Neutrophil (primary cell): ENCODE results near the gene PPP2R2C.

Experiments
- H3K27ac ChIP-seq: fragments of 200-600 bp; sonication (generic); 2 replicates; pipeline ENCODE4 v1.5.1; 2016; ENCODE audit warnings: mild to moderate bottlenecking, moderate library complexity
- H3K27me3 ChIP-seq: fragments of 200-600 bp; sonication (generic); 2 replicates; pipeline ENCODE4 v1.6.0; 2016; ENCODE audit warnings: mild to moderate bottlenecking
- H3K36me3 ChIP-seq: fragments of 200-600 bp; sonication (generic); 2 replicates; pipeline ENCODE4 v1.5.1; 2017
- H3K4me1 ChIP-seq, 2 experiments: fragments of 200-600 bp in 1 of 2; sonication (generic) in 1 of 2; 1 replicate in 1 of 2; 2 replicates in 1 of 2; pipeline versions ENCODE4 v1.5.1 to v1.6.1; 2013 to 2016; ENCODE audit warnings: low read depth in 1 of 2, low read length in 1 of 2, mild to moderate bottlenecking in 1 of 2, moderate library complexity in 1 of 2; ENCODE audit not compliant: control insufficient read depth in 1 of 2, insufficient read depth in 1 of 2
- H3K4me3 ChIP-seq, 2 experiments: fragments of 200-600 bp in 1 of 2; sonication (generic) in 1 of 2; 1 replicate in 1 of 2; 2 replicates in 1 of 2; pipeline ENCODE4 v1.5.1; 2013 to 2016; ENCODE audit warnings: low read depth in 1 of 2, low read length in 1 of 2, mild to moderate bottlenecking in 1 of 2, moderate library complexity in 1 of 2
- H3K9me3 ChIP-seq: fragments of 200-600 bp; sonication (generic); 2 replicates; pipeline ENCODE4 v1.5.1; 2016
- CTCF ChIP-seq: fragments of 200-600 bp; sonication (generic); IDR thresholded peaks from 2 replicates; pipeline ENCODE4 v1.5.1; 2016; ENCODE audit warnings: antibody characterized with exemption

PPP2R2C gene

GRCh38 chr4:6384541-6384940 lies 87.9 kb downstream of the PPP2R2C start:
- H3K27me3 ChIP-seq, result peaks cover 25% of the 10 kb centered on the region
- no peaks in the 10 kb centered on the region for H3K9me3 ChIP-seq
- no peak for TF ChIP-seq CTCF
- H3K36me3 ChIP-seq, result no peaks in the 10 kb centered on the region
- no peak overlapping the region for H3K4me3 ChIP-seq
- H3K27ac ChIP-seq, result no peak overlapping the region
- no peaks in the 10 kb centered on the region for H3K4me1 ChIP-seq

- H3K4me1 ChIP-seq, result no peaks in the 10 kb centered on the region
- no peaks in the 10 kb centered on the region for H3K9me3 ChIP-seq
- H3K27ac ChIP-seq, result no peak overlapping the region
- peaks cover 24% of the 10 kb centered on the region for H3K27me3 ChIP-seq
- H3K4me3 ChIP-seq, result no peak overlapping the region
- no peaks in the 10 kb centered on the region for H3K36me3 ChIP-seq
- TF ChIP-seq CTCF, result no peak
Measured at GRCh38 chr4:6383929-6384328, 88.5 kb downstream of the PPP2R2C start.

GRCh38 chr4:6383009-6383404 lies 89.4 kb downstream of the PPP2R2C start:
- no peak for TF ChIP-seq CTCF
- H3K27ac ChIP-seq, result no peak overlapping the region
- H3K27me3 ChIP-seq, result peaks cover 24% of the 10 kb centered on the region
- no peaks in the 10 kb centered on the region for H3K9me3 ChIP-seq
- no peak overlapping the region for H3K4me3 ChIP-seq
- no peaks in the 10 kb centered on the region for H3K36me3 ChIP-seq
- no peaks in the 10 kb centered on the region for H3K4me1 ChIP-seq

GRCh38 chr4:6381571-6382123 lies 90.8 kb downstream of the PPP2R2C start:
- no peak for TF ChIP-seq CTCF
- Histone ChIP-seq H3K4me1 (no peaks in the 10 kb centered on the region), H3K27ac (no peak overlapping the region), H3K27me3 (peaks cover 24% of the 10 kb centered on the region), H3K36me3 (no peaks in the 10 kb centered on the region), H3K9me3 (no peaks in the 10 kb centered on the region), H3K4me3 (no peak overlapping the region)

- H3K27ac ChIP-seq, result no peak overlapping the region
- H3K9me3 ChIP-seq, result no peaks in the 10 kb centered on the region
- no peaks in the 10 kb centered on the region for H3K4me1 ChIP-seq
- TF ChIP-seq CTCF, result no peak
- H3K27me3 ChIP-seq, result peaks cover 24% of the 10 kb centered on the region
- no peak overlapping the region for H3K4me3 ChIP-seq
- H3K36me3 ChIP-seq, result no peaks in the 10 kb centered on the region
Measured at GRCh38 chr4:6380746-6381410, 91.5 kb downstream of the PPP2R2C start.
